COLO668 (cell line): ENCODE measurements around the gene SLC37A2.
"Not testable (repeated sequence)": the region's sequence is repeated elsewhere in the genome, so short reads cannot be mapped to it uniquely, and the experiment has no call there.

Source experiments
- DNase-seq: peaks from one replicate; lab custom pipeline; 2025; ENCODE audit not compliant: unreplicated experiment; lab: John Stamatoyannopoulos, UW

SLC37A2 gene

DNA sequence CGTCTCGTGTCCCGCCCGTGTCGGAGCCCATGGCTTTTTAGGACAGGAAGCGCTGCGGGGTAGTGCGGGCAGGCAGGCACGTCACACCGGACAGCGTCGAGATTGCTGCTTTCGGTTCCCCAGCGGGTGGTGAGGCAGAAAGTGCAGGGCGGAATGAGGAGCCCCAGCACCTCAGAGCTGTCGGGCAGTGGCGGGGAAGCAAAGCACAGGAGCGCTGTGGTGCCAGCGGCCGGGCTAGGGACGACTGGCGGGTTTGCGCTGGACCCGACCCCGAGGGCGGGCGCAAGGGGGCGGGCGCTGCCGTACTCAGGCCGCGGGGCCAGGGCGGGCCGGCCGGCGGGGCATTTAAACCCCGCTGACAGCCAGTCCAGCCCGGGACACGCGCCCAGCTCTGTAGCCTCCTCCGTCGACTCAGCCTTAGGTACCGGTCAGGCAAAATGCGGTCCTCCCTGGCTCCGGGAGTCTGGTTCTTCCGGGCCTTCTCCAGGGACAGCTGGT, at the start of gene SLC37A2:
Gene SLC37A2 (plus strand): TSS at position 375 of the 498 bp plus-strand sequence. CDS start 63 bp downstream, at position 438.
- peak; percentile 38 for DNase-seq

DNA sequence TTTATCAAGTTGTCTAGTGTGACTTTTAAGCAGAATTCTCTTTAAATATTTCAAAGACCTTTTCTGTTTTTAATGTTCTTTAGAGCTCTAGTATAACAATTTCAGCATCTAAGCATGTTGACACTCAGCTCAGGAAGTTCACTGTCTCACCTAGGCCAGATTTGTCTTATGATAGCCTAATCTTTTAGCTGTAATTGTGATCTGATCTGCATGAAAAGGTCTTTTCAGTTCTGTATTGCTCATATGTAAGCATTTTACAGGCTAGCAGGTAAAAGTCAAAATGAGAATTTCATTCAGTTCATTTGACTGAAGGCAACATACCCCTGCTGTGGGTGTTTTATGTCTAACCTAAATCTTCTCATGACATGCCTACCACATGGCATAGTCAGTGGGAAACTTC, 46.7 kb upstream of the SLC37A2 start:
- no peak for DNase-seq

GRCh38 chr11:125020342-125020741, 42.8 kb upstream of the SLC37A2 start:
- DNase-seq, result no peak

DNA sequence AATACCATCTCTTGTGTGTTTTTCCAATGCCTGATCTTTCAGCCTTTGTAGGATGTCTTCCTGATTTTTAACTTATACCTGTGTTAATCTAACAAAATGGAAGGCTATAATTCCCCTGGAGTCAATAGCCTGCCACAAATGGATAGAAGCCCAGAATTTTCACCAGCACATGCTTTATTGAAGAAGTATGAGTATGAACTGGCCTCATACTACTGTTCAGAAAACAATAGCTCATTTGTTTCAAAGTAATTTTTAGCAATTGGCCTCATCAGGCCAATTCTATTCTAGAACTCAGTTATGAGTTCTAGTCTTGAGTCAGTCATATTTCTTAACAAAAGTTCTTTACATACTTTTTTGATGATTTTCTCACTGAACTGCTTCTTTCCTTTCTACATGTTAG, 40.6 kb upstream of the SLC37A2 start:
- DNase-seq, result no peak

DNA sequence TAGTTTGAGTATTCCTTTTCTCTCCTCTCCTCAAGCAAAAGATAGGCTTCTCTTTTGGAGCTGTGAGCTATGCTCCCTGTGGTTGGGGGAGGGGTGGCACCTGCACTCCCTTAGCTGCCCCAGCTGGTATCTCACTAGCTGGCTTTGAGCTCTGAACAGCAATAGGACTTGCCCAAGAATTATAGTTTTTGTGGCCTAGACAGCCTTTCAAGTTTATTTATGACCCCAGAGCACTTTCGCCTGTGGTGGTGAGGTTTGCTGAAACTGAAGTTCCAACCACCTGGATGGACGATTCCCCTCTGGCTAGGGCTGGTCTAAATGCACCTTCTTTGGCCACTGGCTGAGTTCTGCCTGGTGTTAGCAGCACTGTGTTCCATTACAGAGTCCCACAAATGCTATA, 37.1 kb upstream of the SLC37A2 start:
- no peak for DNase-seq

DNA sequence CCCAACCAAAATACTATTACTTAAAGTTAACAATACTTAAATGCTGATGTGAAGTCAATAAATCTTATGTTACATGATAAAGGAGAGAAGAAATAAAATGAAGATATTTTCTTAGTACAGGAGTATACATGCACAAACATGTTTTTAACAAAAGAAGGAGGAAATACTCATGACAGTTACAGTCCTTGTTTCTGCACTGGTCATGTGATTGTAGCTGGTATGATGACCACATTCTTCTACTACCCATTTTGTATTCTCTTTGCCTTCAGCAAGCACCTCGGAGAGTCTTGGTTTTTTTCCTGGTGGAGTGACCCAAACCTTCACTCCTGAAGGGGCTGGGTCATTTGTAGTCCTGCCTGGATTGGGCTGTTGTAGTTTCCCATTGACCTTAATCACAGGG, 33.7 kb upstream of the SLC37A2 start:
- DNase-seq, result not testable (repeated sequence)

DNA sequence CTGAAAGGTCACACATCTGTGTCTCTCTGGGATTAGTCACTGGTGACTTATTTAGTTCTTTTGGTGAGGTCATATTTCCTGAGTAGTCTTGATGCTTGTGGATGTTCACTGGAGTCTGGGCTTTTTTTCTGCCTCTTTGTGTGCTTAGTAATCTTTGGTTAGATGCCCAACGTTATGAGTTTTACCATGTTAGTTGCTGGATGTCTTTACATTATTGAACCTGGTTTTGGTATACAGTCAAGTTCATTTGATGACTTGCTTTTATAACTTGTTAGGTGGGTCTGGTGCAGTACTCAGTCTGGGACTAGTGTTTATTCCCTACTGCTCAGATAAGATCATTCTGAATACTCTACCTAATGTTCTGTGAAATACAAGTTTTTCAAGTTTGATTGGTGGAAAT, 26.2 kb upstream of the SLC37A2 start:
- DNase-seq, result no peak

DNA sequence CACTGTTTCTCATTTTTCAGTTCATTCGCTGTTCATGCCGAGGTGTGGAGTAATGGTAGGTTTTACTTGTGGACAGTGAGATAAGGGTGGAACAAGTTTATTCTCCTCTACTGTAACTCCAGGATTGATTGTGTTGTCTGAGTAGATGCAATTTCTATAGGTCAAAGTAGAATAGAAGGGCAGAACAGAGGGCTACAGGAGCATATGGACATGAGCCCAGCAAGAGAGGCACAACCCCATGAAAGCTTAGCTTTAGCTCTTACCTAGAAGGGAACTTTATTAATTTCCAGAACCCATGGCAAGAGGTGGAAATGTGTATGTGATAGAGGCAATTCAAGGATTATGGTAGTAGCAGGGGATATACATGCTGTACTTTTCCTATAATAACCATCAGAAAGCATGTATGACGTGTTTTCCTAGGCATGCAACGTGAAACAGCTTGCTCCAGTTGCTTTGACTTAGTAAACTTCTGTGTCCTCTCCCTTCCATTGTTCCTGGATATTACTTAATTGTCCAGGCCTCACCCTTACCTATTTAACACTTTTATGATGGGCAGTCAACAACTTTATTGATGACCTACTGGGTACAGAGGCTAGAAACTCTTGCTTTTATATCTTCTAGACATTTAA, 13.8 kb upstream of the SLC37A2 start:
- DNase-seq, result no peak

GRCh38 chr11:125052047-125052446, 11.1 kb upstream of the SLC37A2 start:
- no peak for DNase-seq

GRCh38 chr11:125053167-125053566, 9.9 kb upstream of the SLC37A2 start:
- DNase-seq, result no peak

DNA sequence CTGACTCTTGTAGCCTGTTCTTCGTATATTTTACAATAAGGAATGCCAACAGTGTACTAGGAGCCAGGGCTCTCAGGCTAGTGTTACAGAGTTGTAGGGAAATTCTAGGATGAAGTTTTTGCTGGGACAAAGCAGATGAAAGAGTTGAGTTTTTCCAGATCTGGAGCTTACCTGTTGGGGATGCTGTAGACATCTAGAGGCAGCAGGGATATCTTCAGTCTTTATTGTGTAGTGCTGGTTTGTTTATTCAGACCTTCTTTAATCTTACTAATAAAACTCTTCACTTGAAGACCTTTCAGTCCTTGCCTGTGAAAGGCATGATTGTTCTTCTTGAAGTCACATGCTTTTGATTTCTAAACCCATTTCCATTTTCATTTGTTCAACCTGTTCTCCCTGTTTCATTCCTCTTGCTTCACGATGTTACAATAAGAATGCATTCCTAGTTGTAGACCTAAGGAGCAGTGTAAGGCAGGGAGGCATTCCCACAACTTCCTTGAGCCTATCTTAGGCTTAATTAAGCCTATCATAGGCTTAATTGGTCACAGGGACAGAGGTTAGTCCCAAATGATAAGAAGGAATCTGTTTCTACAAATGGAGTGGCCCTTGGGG, 7.9 kb upstream of the SLC37A2 start:
- no peak for DNase-seq

- not testable (repeated sequence) for DNase-seq
These were observed 7.0 kb upstream of the SLC37A2 start for GRCh38 chr11:125056111-125056510.

GRCh38 chr11:125056931-125057692, 6.0 kb upstream of the SLC37A2 start:
- DNase-seq, result no peak

GRCh38 chr11:125057693-125058016, 5.5 kb upstream of the SLC37A2 start:
- no peak for DNase-seq

DNA sequence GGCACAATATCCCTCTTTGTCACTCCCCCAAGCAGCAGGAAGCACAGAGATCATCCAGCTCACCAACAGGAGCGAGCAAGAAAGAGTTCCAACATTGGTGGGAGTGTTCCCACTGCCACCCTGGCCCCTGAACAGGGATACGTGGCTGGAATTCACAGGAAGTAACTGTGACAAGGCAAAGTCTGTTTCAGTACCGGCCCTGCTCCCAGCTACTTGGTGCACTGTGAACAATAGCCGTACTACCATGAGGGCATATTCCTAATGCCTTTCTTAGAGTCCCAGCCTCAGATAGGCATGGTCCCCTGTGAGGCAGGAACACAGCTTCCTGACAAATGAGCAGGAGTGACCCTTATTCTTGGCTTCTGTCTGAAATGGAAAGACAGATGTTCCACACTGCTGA, 1.8 kb upstream of the SLC37A2 start:
- no peak for DNase-seq

DNA sequence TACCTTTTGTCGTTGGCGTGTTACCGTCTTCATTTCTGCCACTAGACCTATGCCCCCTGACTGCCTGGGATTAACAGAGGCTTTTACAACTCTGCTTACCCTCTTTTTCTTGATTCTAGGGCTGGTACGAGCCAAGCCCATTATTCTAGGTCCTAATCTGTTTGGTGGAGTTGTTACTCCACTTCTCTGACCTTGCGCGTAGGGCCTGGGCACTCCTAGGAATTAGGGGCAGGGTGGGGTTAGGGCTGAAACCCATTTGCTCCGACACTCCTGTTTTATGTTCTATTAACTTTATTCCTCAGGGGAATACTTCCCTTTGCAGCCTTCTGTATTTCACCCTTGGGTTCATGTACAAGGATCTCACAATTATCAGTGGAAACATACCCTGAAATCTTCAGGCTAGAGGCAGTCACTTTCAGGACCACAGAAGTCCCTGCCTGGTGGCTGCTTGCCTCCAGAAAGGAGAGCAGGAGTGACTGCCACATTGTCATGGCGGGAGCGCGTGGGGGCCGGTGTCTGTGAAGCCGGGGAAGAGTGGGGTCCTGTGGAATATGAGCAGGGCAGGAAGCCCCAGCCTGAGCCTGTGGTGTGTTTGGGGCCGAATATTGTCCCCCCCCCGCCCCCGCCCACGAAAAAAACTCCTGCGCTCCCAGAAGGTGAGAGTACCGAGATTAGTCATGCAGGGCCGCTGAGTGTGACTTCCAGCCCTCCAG, 731 bp upstream of the SLC37A2 start:
- no peak for DNase-seq

- no peak for DNase-seq
These were observed 431 bp downstream of the SLC37A2 start for GRCh38 chr11:125063429-125064043.

DNA sequence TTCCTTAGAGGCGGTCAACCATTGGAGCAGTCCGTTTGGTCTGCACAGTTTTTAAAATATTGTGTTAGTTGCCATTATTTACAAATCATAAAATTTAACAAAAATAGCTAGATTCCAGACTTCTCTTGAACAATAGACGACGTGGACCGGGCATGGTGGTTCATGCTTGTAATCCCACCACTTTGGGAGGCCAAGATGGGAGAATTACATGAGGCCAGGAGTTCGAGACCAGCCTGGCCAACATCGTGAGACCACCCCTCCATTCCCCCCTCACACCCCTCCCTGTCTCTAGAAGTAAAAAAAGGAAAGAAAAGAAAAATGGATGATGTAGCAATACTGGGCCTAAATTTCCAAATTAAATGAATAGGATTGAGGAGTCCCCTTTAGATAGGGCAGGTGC, 965 bp downstream of the SLC37A2 start:
- no peak for DNase-seq

- DNase-seq, result no peak
These were observed 5.3 kb downstream of the SLC37A2 start for GRCh38 chr11:125068368-125068767.

DNA sequence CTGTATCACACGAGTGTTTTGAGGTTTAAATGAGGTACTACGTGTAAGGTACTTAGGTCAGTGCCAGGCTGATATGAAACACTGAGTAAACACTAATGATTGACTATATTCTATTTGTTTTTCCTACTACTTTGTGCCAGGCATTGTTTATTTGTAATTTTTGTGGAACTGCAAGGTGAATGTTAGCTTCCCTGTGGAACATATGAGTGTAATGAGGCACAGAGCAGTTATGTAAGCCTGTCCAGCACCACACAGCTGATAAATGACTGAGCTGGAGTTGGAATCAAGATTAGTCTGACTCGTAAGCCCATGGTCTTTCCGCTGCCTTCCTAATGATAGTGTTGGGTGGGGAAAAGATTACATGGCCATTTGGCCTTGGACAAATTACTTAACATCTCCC, 5.9 kb downstream of the SLC37A2 start:
- no peak for DNase-seq

GRCh38 chr11:125069796-125070195, 6.7 kb downstream of the SLC37A2 start:
- no peak for DNase-seq
